WERI-Rb-1 (cell line): Measurements from ENCODE around the gene MRTFA.

ENCODE experiments used
- DNase-seq: peaks from one replicate; pipeline ENCODE4 v3.0.0-alpha.2; 2020
- H3K27ac ChIP-seq: fragments of 250-450 bp; sonication (Bioruptor Pico); 2 replicates; pipeline ENCODE4 v1.5.1; 2020; ENCODE audit warnings: mild to moderate bottlenecking, moderate library complexity
- H3K27me3 ChIP-seq: fragments of 250-450 bp; sonication (Bioruptor Pico); 2 replicates; pipeline ENCODE4 v1.5.1; 2021; ENCODE audit warnings: mild to moderate bottlenecking, low read depth, moderate library complexity; ENCODE audit not compliant: insufficient read depth, severe bottlenecking
- H3K36me3 ChIP-seq: fragments of 250-450 bp; sonication (Bioruptor Pico); 2 replicates; pipeline ENCODE4 v1.5.1; 2020; ENCODE audit warnings: mild to moderate bottlenecking, moderate library complexity
- H3K4me3 ChIP-seq: 2 replicates; pipeline ENCODE4 v1.5.1; 2011; ENCODE audit warnings: low read depth, mild to moderate bottlenecking, control low read depth, low read length
- H3K9me3 ChIP-seq: fragments of 250-450 bp; sonication (Bioruptor Pico); 2 replicates; pipeline ENCODE4 v1.5.1; 2021; ENCODE audit warnings: mild to moderate bottlenecking, moderate library complexity; ENCODE audit not compliant: severe bottlenecking
- TF ChIP-seq, protein P1 (sequence below): IDR thresholded peaks from 2 replicates; pipeline ENCODE4 v1.5.1; 2011; ENCODE audit warnings: low read depth, mild to moderate bottlenecking, control low read depth, inconsistent platforms, low read length

MRTFA gene

DNA sequence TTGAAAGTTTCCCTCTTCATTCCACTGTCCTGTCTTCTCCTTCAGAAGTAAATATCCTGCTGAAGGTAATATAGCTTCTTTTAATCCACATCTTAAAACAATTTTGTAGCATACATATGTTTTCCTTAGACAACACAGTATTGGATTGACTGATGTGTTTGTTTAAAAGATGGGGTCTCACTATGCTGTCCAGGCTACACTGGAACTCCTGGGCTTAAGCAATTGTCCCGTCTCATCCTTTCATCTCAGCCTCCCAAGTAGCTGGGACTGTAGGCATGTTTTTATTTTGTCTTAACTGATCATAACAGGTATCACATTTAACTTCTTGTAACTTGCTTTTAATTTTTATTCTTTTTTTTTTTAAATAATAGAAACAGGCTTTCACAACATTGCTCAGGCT lies 55.9 kb downstream of the MRTFA start:
- TF ChIP-seq, protein P1, sequence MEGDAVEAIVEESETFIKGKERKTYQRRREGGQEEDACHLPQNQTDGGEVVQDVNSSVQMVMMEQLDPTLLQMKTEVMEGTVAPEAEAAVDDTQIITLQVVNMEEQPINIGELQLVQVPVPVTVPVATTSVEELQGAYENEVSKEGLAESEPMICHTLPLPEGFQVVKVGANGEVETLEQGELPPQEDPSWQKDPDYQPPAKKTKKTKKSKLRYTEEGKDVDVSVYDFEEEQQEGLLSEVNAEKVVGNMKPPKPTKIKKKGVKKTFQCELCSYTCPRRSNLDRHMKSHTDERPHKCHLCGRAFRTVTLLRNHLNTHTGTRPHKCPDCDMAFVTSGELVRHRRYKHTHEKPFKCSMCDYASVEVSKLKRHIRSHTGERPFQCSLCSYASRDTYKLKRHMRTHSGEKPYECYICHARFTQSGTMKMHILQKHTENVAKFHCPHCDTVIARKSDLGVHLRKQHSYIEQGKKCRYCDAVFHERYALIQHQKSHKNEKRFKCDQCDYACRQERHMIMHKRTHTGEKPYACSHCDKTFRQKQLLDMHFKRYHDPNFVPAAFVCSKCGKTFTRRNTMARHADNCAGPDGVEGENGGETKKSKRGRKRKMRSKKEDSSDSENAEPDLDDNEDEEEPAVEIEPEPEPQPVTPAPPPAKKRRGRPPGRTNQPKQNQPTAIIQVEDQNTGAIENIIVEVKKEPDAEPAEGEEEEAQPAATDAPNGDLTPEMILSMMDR = no peak
- Histone ChIP-seq H3K27me3 (no peaks in the 10 kb centered on the region), H3K36me3 (peaks cover 16% of the 10 kb centered on the region), H3K9me3 (peaks cover 3% of the 10 kb centered on the region), H3K27ac (no peak overlapping the region), H3K4me3 (no peak overlapping the region)
- DNase-seq = no peak

DNA sequence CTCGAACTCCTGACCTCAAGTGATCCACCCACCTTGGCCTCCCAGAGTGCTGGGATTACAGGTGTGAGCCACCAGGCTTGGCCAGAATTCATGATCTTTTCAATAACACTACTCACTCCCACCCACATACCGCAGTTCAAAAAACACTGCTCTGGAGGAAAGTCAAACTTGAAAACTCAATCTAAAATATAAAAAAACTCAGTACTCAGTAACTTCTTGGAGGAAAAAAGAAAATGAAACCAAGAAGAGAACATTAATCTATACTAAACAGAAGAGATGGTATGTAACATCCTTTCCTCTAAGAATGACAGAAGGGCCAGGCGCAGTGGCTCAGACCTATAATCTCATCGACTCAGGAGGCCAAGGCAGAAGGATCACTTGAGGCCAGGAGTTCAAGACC lies 58.3 kb downstream of the MRTFA start:
- H3K9me3 ChIP-seq = no peaks in the 10 kb centered on the region
- TF ChIP-seq, protein P1 = no peak
- no peak overlapping the region for H3K4me3 ChIP-seq
- H3K27ac ChIP-seq = no peak overlapping the region
- DNase-seq = no peak
- no peaks in the 10 kb centered on the region for H3K36me3 ChIP-seq
- H3K27me3 ChIP-seq = no peaks in the 10 kb centered on the region

- H3K27ac ChIP-seq = no peak overlapping the region
- no peak overlapping the region for H3K4me3 ChIP-seq
- H3K9me3 ChIP-seq = no peaks in the 10 kb centered on the region
- H3K27me3 ChIP-seq = no peaks in the 10 kb centered on the region
- TF ChIP-seq, protein P1 = no peak
- H3K36me3 ChIP-seq = peaks cover 5% of the 10 kb centered on the region
- DNase-seq = no peak
These were observed 63.5 kb downstream of the MRTFA start for GRCh38 chr22:40572976-40573375.

DNA sequence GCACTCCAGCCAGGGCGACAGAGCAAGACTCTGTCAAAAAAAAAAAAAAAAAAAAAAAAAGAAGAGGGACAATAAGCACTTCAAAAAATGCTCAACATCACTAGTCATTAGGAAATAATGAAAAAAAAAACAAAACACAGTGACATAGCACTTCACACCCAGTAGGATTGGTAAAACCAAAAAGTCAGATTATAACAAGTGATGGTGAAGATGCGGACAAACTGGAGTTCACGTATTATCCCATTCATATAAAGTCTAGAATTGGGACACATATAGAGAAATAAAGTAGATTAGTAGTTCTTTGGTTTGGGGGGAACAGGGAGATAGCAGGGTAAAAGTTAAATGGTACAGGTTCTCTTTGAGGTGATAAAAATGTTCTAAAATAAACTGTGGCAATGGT lies 64.6 kb downstream of the MRTFA start:
- H3K4me3 ChIP-seq = no peak overlapping the region
- no peak for DNase-seq
- H3K9me3 ChIP-seq = no peaks in the 10 kb centered on the region
- no peak overlapping the region for H3K27ac ChIP-seq
- TF ChIP-seq, protein P1 = no peak
- peaks cover 5% of the 10 kb centered on the region for H3K36me3 ChIP-seq
- no peaks in the 10 kb centered on the region for H3K27me3 ChIP-seq

- Histone ChIP-seq H3K36me3 (peaks cover 5% of the 10 kb centered on the region), H3K27me3 (no peaks in the 10 kb centered on the region), H3K27ac (no peak overlapping the region), H3K4me3 (no peak overlapping the region), H3K9me3 (no peaks in the 10 kb centered on the region)
- DNase-seq = no peak
- TF ChIP-seq, protein P1 = no peak
These were observed 68.7 kb downstream of the MRTFA start for GRCh38 chr22:40567626-40568328.

GRCh38 chr22:40567106-40567505 lies 69.4 kb downstream of the MRTFA start:
- Histone ChIP-seq H3K27ac (no peak overlapping the region), H3K9me3 (no peaks in the 10 kb centered on the region), H3K27me3 (no peaks in the 10 kb centered on the region), H3K36me3 (peaks cover 5% of the 10 kb centered on the region), H3K4me3 (no peak overlapping the region)
- no peak for DNase-seq
- TF ChIP-seq, protein P1 = no peak
